Activated CD4-positive, alpha-beta memory T cell treated with anti-CD3 and anti-CD28 coated beads for 36 hours (primary cell): ENCODE measurements around the gene ADARB2. TPM values are rescaled to one million over a fixed set of nuclear protein-coding genes. Genes with fewer than 3 reads are reported as not detected.
"Not testable (repeated sequence)": the region's sequence is repeated elsewhere in the genome, so short reads cannot be mapped to it uniquely, and the experiment has no call there.

Source experiments
- CTCF ChIA-PET: fragments of 350-600 bp; sonication (Branson Sonifier 250); formaldehyde crosslinking; loops from one replicate; lab custom pipeline; 2021; ENCODE audit warnings: antibody characterized with exemption, inconsistent platforms; lab: Charles Lee
- POLR2A ChIA-PET: fragments of 350-600 bp; sonication (Branson Sonifier 250); formaldehyde crosslinking; loops from one replicate; lab custom pipeline; 2021; ENCODE audit warnings: antibody characterized with exemption; lab: Charles Lee
- DNase-seq: peaks from one replicate; pipeline ENCODE4 v3.0.0-alpha.2; 2020
- H3K27ac Mint-ChIP-seq: one replicate; pipeline ENCODE4 v1.8.0; 2021; ENCODE audit warnings: mixed read lengths
- H3K27me3 Mint-ChIP-seq: one replicate; pipeline ENCODE4 v1.8.0; 2021; ENCODE audit warnings: mixed read lengths
- H3K36me3 Mint-ChIP-seq: one replicate; pipeline ENCODE4 v1.8.0; 2021; ENCODE audit warnings: mixed read lengths
- H3K4me1 Mint-ChIP-seq: one replicate; pipeline ENCODE4 v1.8.0; 2021; ENCODE audit warnings: low read depth, mixed read lengths
- H3K4me3 Mint-ChIP-seq: one replicate; pipeline ENCODE4 v1.8.0; 2021; ENCODE audit warnings: mild to moderate bottlenecking, mixed read lengths
- H3K9me3 Mint-ChIP-seq: one replicate; pipeline ENCODE4 v1.8.0; 2021; ENCODE audit warnings: mixed read lengths
- intact Hi-C: fragments of 100-400 bp; cut with micrococcal nuclease; formaldehyde crosslinking; loops from one replicate; pipeline ENCODE4 v1.15.1; 2023
- total RNA-seq, 2 experiments: library from RNA; stranded (reverse); gene quantifications; one replicate each; pipeline ENCODE4 v1.2.3, GENCODE V29; 2021

The ADARB2 gene
- total RNA-seq, 2 experiments from 2014 or later, result 2.2 TPM

DNA sequence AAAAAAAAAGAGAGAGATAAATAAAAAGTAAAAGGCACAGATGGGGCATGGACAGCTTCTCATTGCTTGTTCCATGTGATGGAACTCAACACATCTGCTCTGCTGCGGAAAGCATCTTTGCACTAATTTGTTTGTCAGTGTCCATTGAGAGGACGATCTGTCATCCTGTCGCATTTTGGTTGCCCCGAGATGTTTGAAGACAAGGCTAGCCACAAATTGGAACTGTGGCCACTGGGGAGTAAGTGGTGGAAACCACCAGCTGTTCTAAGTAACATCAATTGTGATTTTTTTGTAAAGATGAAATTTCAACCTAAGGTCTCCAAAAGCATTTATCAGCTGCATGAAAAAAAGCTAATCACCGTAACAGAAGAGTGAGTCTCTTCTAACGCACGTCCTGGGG lies 312.7 kb downstream of the ADARB2 start:
- CTCF ChIA-PET, result no interaction called here
- H3K4me3 Mint-ChIP-seq, result no peak overlapping the region
- H3K9me3 Mint-ChIP-seq, result no peaks in the 10 kb centered on the region
- DNase-seq, result no peak
- intact Hi-C loops, result no loop called here
- peaks cover 10% of the 10 kb centered on the region for H3K4me1 Mint-ChIP-seq
- POLR2A ChIA-PET, result no interaction called here
- peaks cover 21% of the 10 kb centered on the region for H3K27me3 Mint-ChIP-seq
- H3K27ac Mint-ChIP-seq, result no peak overlapping the region
- no peaks in the 10 kb centered on the region for H3K36me3 Mint-ChIP-seq

GRCh38 chr10:1423676-1424253 lies 313.6 kb downstream of the ADARB2 start:
- no peak overlapping the region for H3K4me3 Mint-ChIP-seq
- POLR2A ChIA-PET, result no interaction called here
- intact Hi-C loops, result no loop called here
- DNase-seq, result no peak
- CTCF ChIA-PET, result no interaction called here
- H3K27me3 Mint-ChIP-seq, result peaks cover 20% of the 10 kb centered on the region
- H3K27ac Mint-ChIP-seq, result no peak overlapping the region
- H3K4me1 Mint-ChIP-seq, result peaks cover 10% of the 10 kb centered on the region
- H3K9me3 Mint-ChIP-seq, result no peaks in the 10 kb centered on the region
- H3K36me3 Mint-ChIP-seq, result no peaks in the 10 kb centered on the region

DNA sequence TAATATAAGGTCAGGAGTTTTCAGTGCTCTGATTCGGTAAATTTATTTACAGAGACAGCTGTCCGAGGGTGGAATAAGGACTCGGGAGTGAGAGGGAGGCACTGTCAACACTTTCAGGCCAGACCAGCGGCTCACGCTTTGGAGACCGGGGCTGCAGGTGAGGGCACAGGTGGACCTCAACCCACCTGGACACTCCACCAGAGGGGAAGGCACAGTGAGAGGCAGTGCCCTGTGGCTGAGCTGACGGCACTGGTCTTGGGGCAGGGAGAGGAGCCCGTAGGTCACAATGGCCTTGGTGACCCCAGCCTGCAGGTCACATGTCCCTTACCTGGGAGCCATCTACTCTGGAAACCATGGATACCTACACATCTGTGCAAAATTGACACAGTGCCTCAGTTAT lies 315.1 kb downstream of the ADARB2 start:
- intact Hi-C loops, result no loop called here

GRCh38 chr10:1420661-1421362 lies 316.5 kb downstream of the ADARB2 start:
- no peaks in the 10 kb centered on the region for H3K9me3 Mint-ChIP-seq
- CTCF ChIA-PET, result interaction anchor here (0.6 to 3.1 kb wide), 14 partner anchors 12 to 1624 kb away, joined by 3 to 15 read pairs (median 4); no protein-coding TSS in a partner anchor
- POLR2A ChIA-PET, result interaction anchor here (0.6 kb wide), 1 partner anchor 244 kb away, joined by 3 read pairs; no protein-coding TSS in a partner anchor
- peak overlapping the region; percentile 21 for H3K4me3 Mint-ChIP-seq
- H3K27me3 Mint-ChIP-seq, result peaks cover 37% of the 10 kb centered on the region
- H3K27ac Mint-ChIP-seq, result no peak overlapping the region
- peak; percentile 78 for DNase-seq
- H3K36me3 Mint-ChIP-seq, result no peaks in the 10 kb centered on the region
- intact Hi-C loops, result no loop called here
- H3K4me1 Mint-ChIP-seq, result peaks cover 10% of the 10 kb centered on the region

More for the DNA sequence above, 315.1 kb downstream of the ADARB2 start:
- Mint-ChIP-seq H3K4me3 (no peak overlapping the region), H3K4me1 (peaks cover 10% of the 10 kb centered on the region), H3K36me3 (no peaks in the 10 kb centered on the region), H3K27me3 (peaks cover 31% of the 10 kb centered on the region), H3K27ac (no peak overlapping the region), H3K9me3 (no peaks in the 10 kb centered on the region)
- ChIA-PET CTCF (interaction anchor here (0.9 kb wide), 1 partner anchor 53 kb away, joined by 4 read pairs; no protein-coding TSS in a partner anchor), POLR2A (no interaction called here)
- no peak for DNase-seq

DNA sequence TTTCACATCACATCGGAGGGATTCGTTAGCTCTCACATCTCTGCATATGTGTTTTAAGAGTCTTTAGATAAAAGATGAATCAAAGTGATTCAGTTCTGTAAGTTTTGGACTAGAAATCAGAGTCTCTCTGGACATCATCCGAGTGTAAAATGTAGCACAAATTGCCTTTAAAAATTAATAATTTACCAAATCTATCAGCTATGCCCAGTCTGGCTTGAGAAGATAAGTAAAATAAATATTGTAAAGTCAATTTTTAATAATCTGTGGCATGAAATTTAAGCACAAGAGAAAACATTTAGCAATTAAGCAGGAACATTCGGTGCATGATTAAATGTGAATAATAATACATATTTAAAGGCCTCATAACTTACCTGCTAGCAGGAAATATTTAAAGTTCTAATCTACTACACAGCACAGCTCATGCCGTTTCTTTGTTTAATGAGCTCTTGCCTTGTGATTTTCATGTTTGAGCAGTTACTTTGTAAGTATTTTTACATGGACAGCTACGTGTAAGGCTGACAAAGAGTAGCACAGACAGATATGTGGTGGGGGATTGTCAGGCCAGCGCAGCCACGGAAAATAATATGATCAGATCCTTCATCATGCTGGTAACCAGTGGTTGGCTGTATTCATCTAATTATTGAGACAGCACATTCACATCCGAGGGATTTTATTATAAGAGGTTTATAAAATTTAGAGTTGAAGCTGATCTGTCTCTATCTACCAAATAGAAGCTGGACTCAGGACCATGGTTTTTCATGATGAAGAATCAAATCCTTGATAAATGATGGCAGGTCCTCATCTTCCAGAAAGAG lies 317.3 kb downstream of the ADARB2 start:
- Mint-ChIP-seq H3K9me3 (no peaks in the 10 kb centered on the region), H3K27ac (no peak overlapping the region), H3K4me1 (peaks cover 10% of the 10 kb centered on the region), H3K36me3 (no peaks in the 10 kb centered on the region), H3K4me3 (peak overlapping the region; percentile 21), H3K27me3 (peaks cover 41% of the 10 kb centered on the region)
- ChIA-PET CTCF (interaction anchor here (0.9 to 3.1 kb wide), 12 partner anchors 12 to 1625 kb away, joined by 3 to 15 read pairs (median 4); no protein-coding TSS in a partner anchor), POLR2A (interaction anchor here (0.6 kb wide), 1 partner anchor 245 kb away, joined by 3 read pairs; no protein-coding TSS in a partner anchor)
- no peak for DNase-seq
- intact Hi-C loops, result no loop called here

GRCh38 chr10:1418031-1418550 lies 319.2 kb downstream of the ADARB2 start:
- DNase-seq, result no peak
- no peak overlapping the region for H3K27ac Mint-ChIP-seq
- CTCF ChIA-PET, result no interaction called here
- no peak overlapping the region for H3K4me3 Mint-ChIP-seq
- no peaks in the 10 kb centered on the region for H3K36me3 Mint-ChIP-seq
- H3K9me3 Mint-ChIP-seq, result no peaks in the 10 kb centered on the region
- POLR2A ChIA-PET, result no interaction called here
- intact Hi-C loops, result no loop called here
- H3K27me3 Mint-ChIP-seq, result peaks cover 50% of the 10 kb centered on the region
- H3K4me1 Mint-ChIP-seq, result peaks cover 10% of the 10 kb centered on the region

GRCh38 chr10:1417574-1417973 lies 319.8 kb downstream of the ADARB2 start:
- ChIA-PET POLR2A (no interaction called here), CTCF (no interaction called here)
- Mint-ChIP-seq H3K27ac (no peak overlapping the region), H3K4me1 (peaks cover 10% of the 10 kb centered on the region), H3K4me3 (no peak overlapping the region), H3K36me3 (no peaks in the 10 kb centered on the region), H3K27me3 (peaks cover 55% of the 10 kb centered on the region), H3K9me3 (no peaks in the 10 kb centered on the region)
- intact Hi-C loops, result no loop called here
- DNase-seq, result no peak

DNA sequence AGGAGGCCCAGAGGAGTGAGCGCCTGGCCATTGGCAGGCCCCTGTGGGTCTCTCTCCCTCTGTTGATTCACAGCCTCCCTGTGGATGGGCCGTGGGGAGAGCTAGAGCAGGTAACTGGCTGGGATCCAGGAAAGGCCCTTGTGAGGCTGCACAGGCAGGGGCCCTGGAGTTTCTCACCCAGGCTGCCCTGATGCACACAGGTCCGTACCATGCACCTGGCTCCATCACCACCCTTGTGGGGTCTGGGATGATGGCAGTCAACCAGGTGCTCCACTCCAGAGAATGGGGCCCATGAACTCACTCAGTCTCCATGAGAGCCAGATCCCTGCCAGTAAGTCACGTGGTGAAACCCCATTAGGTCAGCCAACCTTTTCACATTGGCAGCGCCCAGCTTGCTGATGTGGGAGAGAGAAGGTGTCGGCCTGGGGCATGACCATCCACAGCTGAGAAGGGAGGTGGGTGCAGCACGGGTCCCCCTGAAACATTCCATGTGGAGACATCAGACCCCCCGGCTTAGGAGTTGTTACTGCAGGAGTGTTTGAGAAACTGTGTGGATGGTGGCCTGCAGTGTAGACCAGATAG lies 320.8 kb downstream of the ADARB2 start:
- no peak overlapping the region for H3K4me3 Mint-ChIP-seq
- POLR2A ChIA-PET, result no interaction called here

DNA sequence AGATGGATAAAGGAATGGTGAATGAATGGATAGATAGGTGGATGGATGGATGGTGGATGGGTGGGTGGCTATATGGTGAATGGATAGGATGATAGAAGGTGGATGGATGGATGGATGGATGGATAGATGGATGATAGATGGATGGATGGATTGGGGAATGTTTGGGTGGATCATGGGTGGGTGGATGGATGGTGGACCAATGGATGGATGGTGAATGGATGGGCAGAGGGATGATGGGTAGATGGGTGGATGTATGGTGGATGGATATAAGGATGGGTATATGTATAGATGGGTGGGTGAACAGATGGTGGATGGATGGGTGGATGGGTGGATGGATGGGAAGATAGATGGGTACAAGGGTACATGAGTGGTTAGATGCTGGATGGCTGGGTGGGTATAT lies 322.4 kb downstream of the ADARB2 start:
- ChIA-PET CTCF (no interaction called here), POLR2A (no interaction called here)
- H3K4me3 Mint-ChIP-seq, result no peak overlapping the region
- H3K9me3 Mint-ChIP-seq, result no peaks in the 10 kb centered on the region
- H3K27ac Mint-ChIP-seq, result no peak overlapping the region
- DNase-seq, result no peak
- peaks cover 50% of the 10 kb centered on the region for H3K27me3 Mint-ChIP-seq
- intact Hi-C loops, result no loop called here
- H3K4me1 Mint-ChIP-seq, result no peaks in the 10 kb centered on the region
- no peaks in the 10 kb centered on the region for H3K36me3 Mint-ChIP-seq

More for the DNA sequence above, 320.8 kb downstream of the ADARB2 start:
- H3K27me3 Mint-ChIP-seq, result peaks cover 59% of the 10 kb centered on the region
- CTCF ChIA-PET, result no interaction called here
- H3K9me3 Mint-ChIP-seq, result no peaks in the 10 kb centered on the region
- H3K4me1 Mint-ChIP-seq, result peaks cover 10% of the 10 kb centered on the region
- H3K36me3 Mint-ChIP-seq, result no peaks in the 10 kb centered on the region
- no peak overlapping the region for H3K27ac Mint-ChIP-seq
- intact Hi-C loops, result no loop called here
- no peak for DNase-seq

- peaks cover 50% of the 10 kb centered on the region for H3K27me3 Mint-ChIP-seq
- H3K9me3 Mint-ChIP-seq, H3K4me1 Mint-ChIP-seq, H3K27ac Mint-ChIP-seq, POLR2A ChIA-PET, H3K36me3 Mint-ChIP-seq, DNase-seq, CTCF ChIA-PET, intact Hi-C loops, H3K4me3 Mint-ChIP-seq: not testable (repeated sequence)
Observed at GRCh38 chr10:1414346-1414745, 323.0 kb downstream of the ADARB2 start.

GRCh38 chr10:1413823-1414222 lies 323.5 kb downstream of the ADARB2 start:
- Mint-ChIP-seq H3K36me3 (no peaks in the 10 kb centered on the region), H3K9me3 (no peaks in the 10 kb centered on the region), H3K27ac (no peak overlapping the region), H3K4me3 (no peak overlapping the region), H3K27me3 (peaks cover 50% of the 10 kb centered on the region), H3K4me1 (no peaks in the 10 kb centered on the region)
- ChIA-PET CTCF (no interaction called here), POLR2A (no interaction called here)
- intact Hi-C loops, result no loop called here
- no peak for DNase-seq

- Mint-ChIP-seq H3K4me3 (no peak overlapping the region), H3K27me3 (peaks cover 46% of the 10 kb centered on the region), H3K27ac (no peak overlapping the region), H3K4me1 (no peaks in the 10 kb centered on the region), H3K36me3 (no peaks in the 10 kb centered on the region), H3K9me3 (no peaks in the 10 kb centered on the region)
- intact Hi-C loops, result no loop called here
- POLR2A ChIA-PET, result no interaction called here
- no peak for DNase-seq
- CTCF ChIA-PET, result no interaction called here
Observed at GRCh38 chr10:1413256-1413655, 324.1 kb downstream of the ADARB2 start.
